Bone marrow (tissue), 2 donors: ENCODE results near the gene GRPEL1.
"Not testable (repeated sequence)": the region's sequence is repeated elsewhere in the genome, so short reads cannot be mapped to it uniquely, and the experiment has no call there.

Experiments
- DNase-seq, 2 donors: peaks; one replicate each; lab custom pipeline; 2025; lab: John Stamatoyannopoulos, UW

GRPEL1 gene

GRCh38 chr4:7067452-7068278 lies at the start of gene GRPEL1:
TSS of gene GRPEL1 (minus strand) at chr4:7068064. CDS start at chr4:7068032, 32 bp downstream.
- DNase-seq, result peak; percentile 53 to 98

GRCh38 chr4:7116705-7117104 lies 48.8 kb upstream of the GRPEL1 start:
- no peak for DNase-seq

- no peak for DNase-seq
These were observed 47.9 kb upstream of the GRPEL1 start for GRCh38 chr4:7115557-7116340.

- DNase-seq, result no peak
These were observed 44.8 kb upstream of the GRPEL1 start for GRCh38 chr4:7112656-7113055.

GRCh38 chr4:7111441-7111840 lies 43.6 kb upstream of the GRPEL1 start:
- DNase-seq, result no peak

- no peak for DNase-seq
These were observed 42.7 kb upstream of the GRPEL1 start for GRCh38 chr4:7110546-7110945.

GRCh38 chr4:7109169-7109568 lies 41.3 kb upstream of the GRPEL1 start:
- DNase-seq, result no peak

- no peak for DNase-seq
These were observed 40.8 kb upstream of the GRPEL1 start for GRCh38 chr4:7108660-7109059.

GRCh38 chr4:7108046-7108625 lies 40.3 kb upstream of the GRPEL1 start:
- DNase-seq, result no peak

GRCh38 chr4:7107166-7107905 lies 39.5 kb upstream of the GRPEL1 start:
- no peak for DNase-seq

- DNase-seq, result no peak
These were observed 37.4 kb upstream of the GRPEL1 start for GRCh38 chr4:7105276-7105675.

- DNase-seq, result no peak
These were observed 36.6 kb upstream of the GRPEL1 start for GRCh38 chr4:7104366-7105031.

GRCh38 chr4:7103607-7104365 lies 35.9 kb upstream of the GRPEL1 start:
- DNase-seq, result no peak

GRCh38 chr4:7103031-7103606 lies 35.3 kb upstream of the GRPEL1 start:
- peak; percentile 38 to 59 for DNase-seq

- DNase-seq, result not testable (repeated sequence)
These were observed 34.6 kb upstream of the GRPEL1 start for GRCh38 chr4:7102516-7102909.

GRCh38 chr4:7101692-7102515 lies 34.0 kb upstream of the GRPEL1 start:
- DNase-seq, result peak in 1 of 2 donors; percentile 25

- no peak for DNase-seq
These were observed 28.4 kb upstream of the GRPEL1 start for GRCh38 chr4:7096236-7096635.

GRCh38 chr4:7095611-7096155 lies 27.8 kb upstream of the GRPEL1 start:
- DNase-seq, result no peak

GRCh38 chr4:7094916-7095315 lies 27.1 kb upstream of the GRPEL1 start:
- no peak for DNase-seq
